Non-pigmented ciliary epithelial cell (primary cell): ENCODE measurements around the gene TBC1D22A.
"Not testable (repeated sequence)": the region's sequence is repeated elsewhere in the genome, so short reads cannot be mapped to it uniquely, and the experiment has no call there.

Experiments used
- DNase-seq: peaks from one replicate; pipeline ENCODE4 v3.0.0-alpha.2; 2010; ENCODE audit warnings: low read depth

Gene TBC1D22A

DNA sequence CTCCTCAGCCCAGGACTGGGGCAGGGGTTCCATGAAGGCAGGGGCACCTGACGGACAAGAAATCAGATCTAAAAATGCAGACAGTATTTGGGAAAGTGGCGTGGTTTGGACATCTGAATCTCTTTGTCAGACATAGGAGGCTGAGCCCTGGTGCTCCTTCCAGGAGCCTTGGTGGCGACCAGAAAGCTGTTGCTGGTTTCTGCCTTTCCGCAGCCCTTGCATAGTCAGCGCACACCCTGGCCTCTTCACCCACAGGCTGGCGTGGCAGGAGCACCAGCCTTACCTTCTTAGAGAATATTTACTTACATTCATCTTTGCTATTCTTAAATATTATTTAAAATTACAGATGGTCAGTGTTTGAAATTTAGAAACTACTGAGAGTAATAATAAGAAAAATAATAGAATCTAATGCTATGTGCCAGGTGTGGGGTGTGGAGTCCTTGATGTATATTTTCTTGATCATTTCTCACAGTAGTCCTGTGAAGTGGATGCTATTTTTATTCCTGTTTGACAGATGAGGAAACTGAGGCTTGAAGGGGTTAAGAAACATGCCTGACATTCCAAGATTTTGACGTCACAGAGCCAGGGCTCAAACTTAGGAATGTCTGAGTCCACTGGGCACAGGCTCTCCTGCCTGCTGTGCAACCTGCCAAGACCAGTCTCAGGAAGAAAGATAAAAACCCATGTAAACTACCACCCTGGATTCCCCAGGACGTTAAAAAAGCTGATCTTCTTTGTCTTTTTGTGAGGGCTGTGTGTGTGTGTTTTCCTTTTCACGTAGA, 51.6 kb downstream of the TBC1D22A start:
- no peak for DNase-seq

DNA sequence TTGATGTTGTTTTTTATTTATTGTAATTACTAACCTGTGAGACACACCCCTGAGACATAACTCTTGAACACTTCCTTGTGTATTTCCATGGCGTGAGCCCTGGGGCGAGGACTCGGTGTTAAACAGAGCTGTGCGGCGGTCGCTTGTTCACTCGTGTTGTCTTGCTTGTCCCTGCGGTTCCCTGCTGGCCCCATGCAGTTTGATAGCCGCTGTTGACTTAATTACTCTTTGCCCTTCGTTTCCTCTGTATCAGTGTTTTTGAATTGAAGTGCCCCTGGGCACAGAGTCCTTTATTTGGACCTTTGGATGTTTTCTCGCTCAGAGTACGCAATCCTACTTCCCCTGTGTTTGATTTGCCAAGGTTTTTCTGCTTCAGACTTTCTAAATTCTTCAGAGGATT, 52.7 kb downstream of the TBC1D22A start:
- DNase-seq, result no peak

DNA sequence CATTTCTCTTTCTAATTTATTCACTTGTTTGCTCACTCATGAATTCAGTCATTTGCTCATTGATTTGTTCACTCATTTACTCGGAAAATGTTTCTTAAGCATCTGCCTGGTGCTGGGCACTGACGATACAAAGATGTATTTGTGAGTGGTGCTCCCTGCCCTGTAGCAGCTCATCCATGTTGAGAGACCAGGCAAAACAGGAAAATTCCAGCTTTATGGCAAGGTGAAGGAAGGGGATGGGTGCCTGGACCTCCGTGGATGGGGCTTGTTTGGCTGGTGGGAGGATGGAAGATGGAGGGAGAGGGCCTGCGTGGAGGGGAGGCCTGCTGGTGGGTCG, 53.1 kb downstream of the TBC1D22A start:
- DNase-seq, result no peak

DNA sequence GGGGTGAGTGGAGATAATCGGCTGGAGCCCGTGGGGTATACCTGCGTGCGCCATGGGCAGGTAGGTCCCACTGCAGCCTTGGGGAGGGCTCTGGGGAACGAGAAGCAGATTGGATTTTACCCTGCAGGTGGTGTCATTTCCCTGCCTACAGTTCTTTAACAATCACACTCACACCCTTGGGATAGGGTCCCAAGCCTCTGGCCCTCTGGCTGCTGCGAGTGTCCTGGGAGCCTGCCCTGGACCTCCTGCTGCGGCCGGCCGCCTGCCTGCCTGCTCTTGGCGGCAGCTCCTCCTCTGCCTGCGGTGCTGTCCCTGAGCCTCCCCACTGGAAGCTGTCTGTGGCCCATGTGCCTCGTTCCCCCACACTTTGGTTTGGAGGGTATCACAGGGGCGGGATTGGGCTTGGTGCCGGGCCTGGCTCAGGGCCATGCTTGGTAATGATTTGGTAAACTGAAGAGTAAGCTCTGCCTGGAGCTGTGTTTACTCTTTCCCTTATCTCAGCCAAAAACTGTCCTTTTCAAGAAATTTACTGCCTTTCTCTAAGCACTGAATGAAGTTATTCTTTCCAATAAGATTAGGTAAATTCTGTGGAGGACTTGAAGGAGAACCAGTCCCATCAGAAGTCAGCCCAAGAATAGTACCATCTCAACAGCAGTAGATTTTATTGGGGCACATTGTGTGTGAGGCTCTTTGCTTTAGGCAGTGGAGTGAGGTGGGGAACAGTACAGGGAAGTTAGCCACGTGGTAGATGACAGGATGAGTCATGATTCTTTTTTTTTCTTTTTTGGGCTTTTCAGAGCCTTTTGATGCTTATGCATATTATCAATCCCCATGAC, 53.7 kb downstream of the TBC1D22A start:
- no peak for DNase-seq

DNA sequence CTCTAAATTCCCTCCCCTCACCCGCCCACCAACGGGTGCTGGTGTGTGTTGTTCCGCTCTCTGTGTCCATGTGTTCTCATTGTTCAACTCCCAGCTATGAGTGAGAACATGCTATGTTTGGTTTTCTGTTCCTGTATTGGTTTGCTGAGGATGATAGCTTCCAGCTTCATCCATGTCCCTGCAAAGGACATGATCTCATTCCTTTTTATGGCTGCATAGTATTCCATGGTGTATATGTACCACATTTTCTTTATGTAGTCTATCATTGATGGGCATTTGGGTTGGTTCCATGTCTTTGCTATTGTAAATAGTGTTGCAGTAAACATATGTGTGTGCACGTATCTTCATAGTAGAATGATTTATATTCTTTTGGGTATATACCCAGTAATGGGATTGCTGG, 54.9 kb downstream of the TBC1D22A start:
- not testable (repeated sequence) for DNase-seq

DNA sequence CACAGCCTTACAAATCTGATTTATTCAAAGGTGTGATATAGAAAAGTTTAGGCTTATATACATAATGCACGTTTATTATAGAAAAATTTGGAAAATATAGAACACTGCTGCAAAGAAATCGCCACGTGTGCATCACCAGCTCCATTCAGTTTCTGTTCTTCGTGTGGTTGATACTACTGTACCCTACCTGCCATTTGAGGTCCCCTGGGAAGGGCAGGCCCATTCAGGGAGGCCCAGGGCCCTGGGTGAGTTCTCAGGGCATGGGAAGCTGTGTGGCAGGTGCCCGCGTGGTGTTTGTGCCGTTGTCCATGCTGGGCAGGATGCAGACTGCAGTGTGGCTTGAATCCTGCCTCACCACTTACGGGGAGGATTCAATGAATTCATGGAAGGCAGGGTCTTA, 60.8 kb downstream of the TBC1D22A start:
- DNase-seq, result no peak

DNA sequence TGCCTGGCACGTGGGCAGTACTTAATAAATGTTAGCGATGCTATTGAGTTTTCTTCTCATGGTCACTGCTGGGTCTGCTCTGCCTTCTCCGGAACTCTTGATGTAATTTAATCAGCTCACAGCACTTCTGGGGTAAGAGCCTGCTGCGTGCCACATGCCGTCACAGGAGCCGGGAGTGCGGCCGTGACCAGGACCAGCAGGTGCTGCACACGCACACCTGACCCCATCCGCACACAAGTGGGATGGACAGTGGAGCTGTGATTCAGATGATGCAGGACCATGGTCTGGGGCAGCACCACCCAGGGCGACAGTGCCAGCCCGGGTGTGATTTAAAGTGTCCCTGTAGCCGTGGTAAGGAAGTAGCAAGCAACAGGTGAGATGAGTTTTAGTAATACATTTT, 61.2 kb downstream of the TBC1D22A start:
- no peak for DNase-seq

DNA sequence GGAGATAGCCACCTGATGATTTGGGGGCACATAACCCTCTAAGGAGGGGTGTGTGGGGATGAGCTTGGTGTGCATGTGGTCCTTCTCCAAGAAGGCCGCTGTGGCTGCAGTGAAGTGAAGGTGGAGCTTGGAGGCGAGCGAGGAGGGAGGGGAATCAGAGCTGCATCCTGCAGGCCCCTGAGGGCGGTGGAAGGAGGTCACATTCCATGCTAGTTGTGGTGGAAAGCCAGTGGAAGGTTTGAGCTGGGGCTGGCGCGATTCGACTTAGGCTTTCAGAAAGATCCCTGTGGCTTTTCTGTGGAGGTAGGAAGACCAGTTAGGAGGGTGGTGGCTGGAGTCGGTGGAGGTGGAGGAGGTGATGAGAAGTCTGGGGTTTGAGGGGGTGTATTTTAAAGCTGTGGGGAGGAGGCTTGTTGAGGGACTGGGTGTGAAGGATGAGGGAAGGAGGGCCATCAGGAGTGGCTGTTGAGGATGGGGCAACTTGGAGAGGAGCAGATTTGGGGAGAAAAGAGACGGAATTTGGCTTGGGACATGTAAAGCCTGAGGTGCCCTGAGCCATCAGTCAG, 62.0 kb downstream of the TBC1D22A start:
- DNase-seq, result no peak

DNA sequence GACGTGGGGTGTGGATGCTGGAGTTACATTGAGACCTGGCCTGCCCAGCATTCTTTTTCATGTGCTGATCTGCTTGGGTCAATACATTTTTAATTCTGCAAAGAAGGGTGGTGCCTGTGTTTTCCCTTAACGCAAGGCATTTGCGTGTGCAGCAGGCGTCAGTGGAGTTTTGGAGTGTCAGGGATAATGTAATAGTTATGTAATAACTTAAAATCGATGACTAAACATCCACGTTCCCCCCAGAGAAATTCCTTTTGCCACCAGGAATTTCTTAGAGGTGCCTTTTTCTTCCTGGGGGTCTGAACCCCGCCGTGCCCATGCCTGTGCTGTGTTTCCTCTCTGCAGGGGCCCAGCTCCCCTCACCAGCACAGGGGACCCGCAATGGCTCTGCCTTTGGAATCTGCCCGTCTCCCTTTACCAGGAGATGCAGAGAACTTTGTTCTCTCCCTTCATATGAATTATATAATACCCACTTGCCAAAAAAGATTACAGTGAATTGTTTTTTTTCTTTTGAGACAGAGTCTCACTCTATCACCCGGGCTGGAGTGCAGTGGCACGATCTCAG, 62.6 kb downstream of the TBC1D22A start:
- DNase-seq, result no peak

DNA sequence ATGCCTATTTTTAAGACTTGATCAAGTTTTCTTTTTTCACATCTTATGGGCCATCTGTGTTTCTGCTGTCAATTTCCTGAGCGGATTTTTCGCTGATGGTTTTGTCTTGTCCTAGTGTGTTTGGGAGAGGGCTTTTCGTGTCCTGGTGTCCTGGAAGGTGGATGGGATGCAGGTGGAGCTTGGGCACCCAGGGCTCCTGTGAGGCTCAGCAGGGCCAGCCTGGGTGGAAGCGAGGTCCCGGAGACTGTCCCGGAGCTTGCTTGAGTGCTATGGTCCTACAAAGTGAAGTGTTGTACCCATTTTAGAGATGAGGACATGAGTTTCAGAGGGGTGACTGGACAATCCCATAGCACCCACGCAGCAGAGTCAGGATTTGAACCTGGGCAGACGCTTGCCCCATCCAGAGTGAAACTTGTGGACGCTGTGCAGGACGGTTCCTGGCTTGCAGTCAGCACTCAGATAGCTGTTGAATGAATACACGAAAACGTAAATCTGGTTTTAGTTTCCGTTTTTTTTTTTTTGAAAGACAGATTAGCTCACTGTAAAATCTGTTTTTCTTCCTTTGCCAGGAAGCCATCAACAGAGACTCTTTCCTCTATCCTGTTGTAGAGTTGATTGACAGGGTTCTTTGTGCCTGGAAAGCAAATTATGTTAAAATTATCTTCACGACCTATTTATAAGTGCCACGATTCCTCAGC, 64.1 kb downstream of the TBC1D22A start:
- DNase-seq, result no peak

DNA sequence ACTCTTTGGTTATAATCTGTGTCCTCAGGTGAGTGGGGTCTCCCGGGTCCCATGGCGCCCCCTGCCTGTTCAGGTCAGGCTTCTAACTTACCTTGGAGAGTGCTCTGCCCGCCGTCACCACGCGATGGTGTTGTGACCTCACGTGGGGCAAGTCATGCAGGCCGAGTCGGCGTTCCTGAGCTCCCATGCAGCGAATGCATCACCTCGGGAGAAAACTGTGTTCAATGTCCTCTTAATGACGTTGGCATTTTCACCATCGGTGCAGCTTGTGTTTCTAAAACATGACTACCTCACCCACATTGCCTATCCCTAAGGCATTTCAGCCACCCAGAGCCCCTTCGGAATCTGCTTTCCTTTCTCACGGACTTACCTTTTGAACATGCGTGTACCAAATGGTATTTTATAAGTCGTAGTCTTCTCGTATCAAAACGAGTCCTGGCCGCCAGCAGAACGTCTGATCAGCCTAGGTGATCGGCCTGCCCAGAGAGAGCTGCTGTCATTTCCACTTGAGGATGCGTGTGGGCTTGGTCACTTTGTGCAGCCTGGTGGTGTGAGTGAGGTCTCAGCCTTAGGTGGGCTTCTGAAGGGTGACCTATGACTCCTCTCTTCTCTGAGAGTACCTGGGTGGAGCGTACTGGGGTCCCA, 64.8 kb downstream of the TBC1D22A start:
- no peak for DNase-seq

DNA sequence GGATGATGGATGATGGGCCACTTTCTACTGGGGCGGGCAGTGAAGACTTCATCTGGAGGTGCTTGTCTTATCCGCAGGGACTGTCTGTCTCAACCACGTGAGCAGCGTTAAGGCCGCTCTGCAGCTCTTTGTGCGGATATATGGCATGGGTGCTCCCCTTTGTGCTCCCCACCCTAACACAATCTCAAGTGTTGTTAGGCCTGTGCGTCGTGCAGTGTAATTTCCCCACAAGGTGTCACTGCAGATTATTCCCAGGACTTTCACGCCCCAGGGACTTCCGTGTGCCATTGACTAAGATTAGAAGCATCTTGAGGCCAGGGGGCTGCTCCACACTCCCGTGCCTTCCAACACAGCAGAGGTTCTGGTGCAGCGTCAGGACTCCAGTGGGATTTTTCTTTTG, 65.3 kb downstream of the TBC1D22A start:
- no peak for DNase-seq

DNA sequence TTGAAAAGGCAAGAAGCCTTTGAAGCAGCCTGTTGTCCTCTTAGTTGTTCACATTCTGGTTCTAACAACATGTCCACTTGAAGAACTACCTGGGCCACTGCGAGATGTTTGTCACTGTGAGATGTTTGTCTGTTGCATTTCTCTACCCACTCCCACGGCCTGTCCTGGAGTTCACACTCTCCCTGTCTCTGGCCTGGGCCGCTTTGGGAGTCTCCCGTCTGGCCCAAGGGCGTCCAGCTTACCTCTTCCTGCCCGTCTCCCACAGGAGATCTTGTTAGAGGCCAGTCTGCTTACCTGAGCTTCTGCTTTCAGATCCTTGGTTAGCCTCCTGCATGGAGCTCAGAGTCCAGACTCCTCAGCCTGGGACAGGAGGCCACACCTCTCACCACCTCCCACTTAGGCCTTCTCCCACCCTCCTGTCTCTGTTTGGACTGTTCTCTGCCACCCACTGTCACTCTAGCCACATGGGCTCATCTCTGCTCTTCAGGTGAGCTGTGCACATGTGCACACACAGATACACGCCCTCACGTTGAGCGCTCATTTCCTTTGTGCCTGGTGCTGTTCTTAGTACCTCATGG, 66.0 kb downstream of the TBC1D22A start:
- DNase-seq, result no peak

DNA sequence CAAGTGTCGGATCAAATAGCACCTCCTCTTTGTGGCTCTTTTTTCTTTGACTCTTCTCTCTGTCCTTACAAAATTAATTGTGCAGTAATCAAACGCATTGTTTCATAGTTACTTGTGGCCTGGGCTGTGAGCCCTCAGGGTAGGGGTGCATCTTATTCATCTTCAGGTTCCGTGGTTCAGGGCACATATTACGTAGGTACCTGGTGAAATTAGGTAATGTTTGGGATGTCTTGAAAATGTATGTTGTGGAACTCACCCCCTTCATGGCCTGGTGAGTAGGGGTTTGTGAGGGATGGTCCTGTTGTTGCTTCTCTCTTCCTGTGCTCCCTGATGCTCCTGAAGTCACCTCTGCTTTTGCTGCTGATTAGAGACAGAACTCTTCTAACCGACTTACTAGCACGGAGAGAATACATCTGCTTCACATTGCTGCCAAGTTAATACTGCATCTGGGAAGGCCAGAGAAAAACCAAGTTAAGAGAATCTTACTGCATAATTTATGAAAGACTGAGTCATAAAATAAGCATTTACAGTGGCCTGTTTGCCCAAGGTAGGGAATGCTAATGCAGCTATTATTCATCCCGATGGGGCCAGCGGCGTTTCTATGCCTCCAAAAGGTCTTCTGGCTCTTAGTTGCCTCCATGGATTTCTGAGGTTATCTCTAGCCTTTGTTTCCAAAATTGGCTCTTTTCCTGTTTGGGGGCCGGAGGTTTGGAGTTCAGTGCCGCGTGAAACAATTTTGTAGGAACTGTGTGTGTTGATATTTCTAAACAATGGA, 66.9 kb downstream of the TBC1D22A start:
- DNase-seq, result peak; percentile 68

DNA sequence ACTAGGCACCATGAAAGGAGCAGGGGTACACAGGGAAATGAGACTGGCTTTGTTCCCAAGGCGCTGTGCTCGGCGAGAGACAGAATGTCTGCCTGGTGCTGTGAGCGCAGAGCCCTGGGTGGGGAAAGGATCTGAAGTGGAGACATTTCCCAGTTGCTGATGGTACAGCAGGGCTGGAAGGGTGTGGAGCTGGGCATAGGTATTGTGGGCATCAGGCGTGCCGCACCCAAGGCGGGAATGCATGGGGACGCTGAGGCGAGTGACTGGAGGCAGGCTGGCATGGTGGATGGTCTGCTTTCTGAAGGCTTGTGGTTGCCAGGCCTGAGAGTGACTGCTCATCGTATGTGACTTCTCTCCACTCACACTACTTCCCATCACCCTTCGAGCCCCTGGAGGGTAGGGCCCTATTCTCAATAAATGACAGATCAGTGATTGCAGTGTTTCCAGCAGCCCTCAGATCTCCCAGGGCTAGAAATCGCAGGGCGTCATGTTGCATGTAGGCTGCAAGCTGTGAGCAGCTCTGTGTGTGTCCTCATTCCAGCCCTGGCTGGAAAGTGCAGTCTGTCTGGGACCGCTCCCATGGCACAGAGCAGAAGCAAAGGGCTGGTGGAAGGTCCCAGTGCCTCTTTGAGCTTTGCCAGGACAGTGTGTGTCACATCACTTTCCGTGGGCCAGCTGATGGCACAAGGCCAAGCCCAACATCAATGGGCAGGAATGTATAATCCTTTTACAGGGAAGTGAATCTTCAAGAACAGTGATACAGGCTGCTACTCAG, 67.7 kb downstream of the TBC1D22A start:
- no peak for DNase-seq

DNA sequence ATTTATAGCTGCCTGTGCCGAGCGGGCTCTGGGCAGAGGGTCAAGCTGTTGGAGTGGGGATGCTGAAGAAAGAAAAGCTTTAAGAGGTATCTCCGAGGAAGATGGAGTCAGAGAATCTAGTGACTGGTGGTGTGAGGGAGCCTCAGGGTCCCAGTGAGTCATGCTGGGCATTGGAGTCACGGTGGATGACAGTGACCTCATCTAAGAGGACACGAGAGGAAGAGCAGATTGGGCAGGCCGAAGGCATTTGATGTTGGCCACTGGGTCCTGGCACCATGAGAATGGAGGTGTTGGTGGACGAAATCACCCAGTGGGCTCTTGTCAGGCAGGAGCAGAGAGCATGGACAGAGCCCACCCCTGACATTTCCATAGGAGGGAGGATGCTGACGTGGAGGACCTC, 68.4 kb downstream of the TBC1D22A start:
- DNase-seq, result no peak

DNA sequence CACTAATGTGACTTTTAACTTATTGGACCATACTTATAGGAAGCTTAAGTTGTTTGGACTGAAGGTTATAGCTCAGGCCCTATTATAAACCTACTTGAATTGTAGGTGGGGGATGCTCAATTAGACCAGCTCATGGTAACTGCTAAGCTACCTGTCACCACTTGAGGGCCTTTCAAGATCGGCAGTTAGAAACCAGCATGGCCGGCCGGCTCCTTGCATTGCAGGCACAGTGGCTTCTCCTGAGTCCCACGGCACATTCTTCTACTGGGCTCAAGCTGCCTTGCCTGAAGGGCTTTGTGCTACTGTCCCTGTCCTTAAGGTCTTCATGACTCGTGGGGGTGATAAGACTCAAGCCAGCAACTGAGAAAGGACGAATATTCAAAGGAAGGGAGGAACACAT, 70.8 kb downstream of the TBC1D22A start:
- DNase-seq, result no peak

DNA sequence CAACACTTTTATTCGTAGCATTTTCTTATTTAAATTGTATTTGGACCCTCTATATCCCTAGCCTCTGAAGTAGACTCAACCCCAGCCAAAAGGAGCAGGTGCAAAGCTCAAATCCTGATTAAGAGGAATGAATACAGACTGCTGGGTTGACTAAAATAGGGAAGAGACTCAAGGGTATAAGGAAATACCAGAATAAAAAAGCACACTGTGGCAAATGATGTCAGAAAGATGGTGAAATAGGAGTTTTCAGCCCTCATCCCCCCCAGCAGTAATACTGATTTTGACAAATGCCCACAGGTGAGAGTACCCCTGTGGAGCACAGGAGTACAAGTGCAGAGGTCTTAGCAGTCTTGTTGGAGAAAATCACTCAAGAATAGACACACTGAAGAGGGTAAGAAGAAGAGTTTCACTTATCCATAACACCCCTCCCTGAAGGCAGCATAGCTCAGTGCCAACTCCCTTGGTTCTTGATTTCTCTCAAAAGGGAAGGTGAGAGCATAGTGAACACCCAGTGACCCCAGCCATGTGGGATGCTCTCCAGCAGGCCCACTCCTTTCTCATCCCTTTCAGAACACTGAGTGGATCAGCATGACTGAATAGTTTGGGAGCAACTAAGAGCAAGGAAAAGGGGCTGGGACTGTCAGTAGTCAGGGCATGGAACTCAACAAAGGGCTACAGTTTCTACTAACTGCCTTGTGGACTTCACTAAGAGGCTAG, 71.7 kb downstream of the TBC1D22A start:
- DNase-seq, result no peak

DNA sequence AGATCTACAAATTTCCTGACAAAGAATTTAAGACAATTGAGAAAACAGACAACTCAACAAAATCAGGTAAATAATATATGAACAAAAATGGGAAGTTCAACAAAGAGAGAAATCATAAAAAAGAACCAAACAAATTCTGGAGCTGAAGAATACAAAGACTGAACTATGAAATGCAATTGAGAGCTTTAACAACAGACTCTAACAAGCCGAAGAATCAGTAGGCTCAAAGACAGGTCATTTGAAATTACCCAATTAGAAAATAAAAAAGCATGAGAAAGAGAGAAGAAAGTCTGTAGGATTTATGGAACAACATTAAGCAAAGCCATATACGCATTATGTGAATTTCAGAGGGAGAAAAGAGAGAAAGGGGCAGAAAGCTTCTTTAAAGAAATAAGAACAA, 72.8 kb downstream of the TBC1D22A start:
- no peak for DNase-seq
